HepG2 (cell line): ENCODE measurements around the gene SETD1A. TPM values are rescaled to one million over a fixed set of nuclear protein-coding genes. Genes with fewer than 3 reads are reported as not detected.

ENCODE experiments used
- CEBPB ChIP-seq: IDR thresholded peaks from 2 replicates; pipeline ENCODE4 v1.6.1; 2011; ENCODE audit warnings: low read depth, low read length, improper control_type of control experiment, borderline replicate concordance
- GABPB1 ChIP-seq: IDR thresholded peaks from 2 replicates; pipeline ENCODE4 v1.6.1; 2016; ENCODE audit warnings: mild to moderate bottlenecking, missing genetic modification reagents, moderate library complexity, missing compliant biosample characterization
- KLF9 ChIP-seq: IDR thresholded peaks from 2 replicates; pipeline ENCODE4 v1.6.1; 2016; ENCODE audit warnings: low read depth
- MXI1 ChIP-seq: IDR thresholded peaks from 3 replicates; pipeline ENCODE4 v1.6.1; 2012; ENCODE audit warnings: low read depth, low read length, inconsistent platforms, borderline replicate concordance
- MYC ChIP-seq: sonication (generic); formaldehyde crosslinking; IDR thresholded peaks from 2 replicates; pipeline ENCODE4 v1.9.0; 2021; ENCODE audit warnings: missing genetic modification reagents, borderline replicate concordance
- POLR2G ChIP-seq: fragments of 200-400 bp; formaldehyde crosslinking; IDR thresholded peaks from 2 replicates; pipeline ENCODE4 v1.6.1; 2018; ENCODE audit warnings: mild to moderate bottlenecking, low read depth, low read length, moderate library complexity
- RFX3 ChIP-seq: IDR thresholded peaks from 2 replicates; pipeline ENCODE4 v1.6.1; 2016; ENCODE audit warnings: missing biosample characterization, missing genetic modification reagents
- RFXANK ChIP-seq: IDR thresholded peaks from 2 replicates; pipeline ENCODE4 v1.6.1; 2016
- RFXAP ChIP-seq: sonication (generic); formaldehyde crosslinking; IDR thresholded peaks from 2 replicates; pipeline ENCODE4 v1.4.0; 2020; ENCODE audit warnings: missing genetic modification reagents, borderline replicate concordance
- U2AF1 ChIP-seq: fragments of 200-400 bp; formaldehyde crosslinking; optimal IDR thresholded peaks from 2 replicates; pipeline ENCODE3; 2017; ENCODE audit warnings: mild to moderate bottlenecking, low read depth, low read length
- ZBTB20 ChIP-seq: sonication (generic); formaldehyde crosslinking; IDR thresholded peaks from 2 replicates; pipeline ENCODE4 v1.8.1; 2023; ENCODE audit warnings: missing genetic modification reagents, low read depth, mild to moderate bottlenecking, borderline replicate concordance
- ZNF235 ChIP-seq: sonication (generic); formaldehyde crosslinking; IDR thresholded peaks from 2 replicates; pipeline ENCODE4 v1.8.1; 2023; ENCODE audit warnings: mild to moderate bottlenecking, missing genetic modification reagents, borderline replicate concordance
- ZNF251 ChIP-seq: sonication (generic); formaldehyde crosslinking; IDR thresholded peaks from 2 replicates; pipeline ENCODE4 v1.9.0; 2021; ENCODE audit warnings: mild to moderate bottlenecking, missing genetic modification reagents
- ZNF382 ChIP-seq: sonication (generic); formaldehyde crosslinking; IDR thresholded peaks from 2 replicates; pipeline ENCODE4 v1.5.0; 2020; ENCODE audit warnings: missing genetic modification reagents, mild to moderate bottlenecking, borderline replicate concordance
- ZNF562 ChIP-seq: sonication (generic); formaldehyde crosslinking; IDR thresholded peaks from 2 replicates; pipeline ENCODE4 v1.8.0; 2022; ENCODE audit warnings: missing genetic modification reagents, borderline replicate concordance
- polyA plus RNA-seq, 8 experiments: library from polyadenylated mRNA; depleted of rRNA in 3 of 8; stranded (reverse) in 7 of 8; unstranded in 1 of 8; fragments of >200 nt; fragmentation: Illumina TruSeq in 4 of 8; extraction: Trizol in 4 of 8; gene quantifications; 2 replicates each; pipeline versions ENCODE4 v1.2.1 to v1.2.3, GENCODE V29; 2011 to 2016; ENCODE audit warnings: low read depth in 4 of 8, missing spikeins in 1 of 8, mixed read lengths in 1 of 8; ENCODE audit not compliant: insufficient read depth in 1 of 8
- total RNA-seq, 5 experiments: library from RNA; depleted of rRNA; stranded (reverse); fragments of >200 nt; fragmentation: Illumina TruSeq; extraction: Trizol; gene quantifications; 2 replicates each; pipeline ENCODE4 v1.2.3, GENCODE V29; 2016; ENCODE audit warnings: low read depth in 1 of 5
- TF ChIP-seq, protein P1 (sequence below): sonication (generic); formaldehyde crosslinking; IDR thresholded peaks from 2 replicates; pipeline ENCODE4 v1.5.1; 2020; ENCODE audit warnings: missing genetic modification reagents, mild to moderate bottlenecking, borderline replicate concordance
- TF ChIP-seq, protein P2 (sequence below): sonication (generic); formaldehyde crosslinking; IDR thresholded peaks from 2 replicates; pipeline ENCODE4 v1.4.0; 2020; ENCODE audit warnings: missing genetic modification reagents, borderline replicate concordance
- TF ChIP-seq, protein P3 (sequence below): sonication (generic); formaldehyde crosslinking; IDR thresholded peaks from 2 replicates; pipeline ENCODE4 v1.8.1; 2022; ENCODE audit warnings: low read depth, mild to moderate bottlenecking, missing genetic modification reagents

SETD1A gene
- total and polyA plus RNA-seq, 2 of the 13 experiments (the other 11 are each of a cell fraction or from before 2014, with no cell fraction given) = 3.8 to 5.6 TPM

- TF ChIP-seq, protein P1, sequence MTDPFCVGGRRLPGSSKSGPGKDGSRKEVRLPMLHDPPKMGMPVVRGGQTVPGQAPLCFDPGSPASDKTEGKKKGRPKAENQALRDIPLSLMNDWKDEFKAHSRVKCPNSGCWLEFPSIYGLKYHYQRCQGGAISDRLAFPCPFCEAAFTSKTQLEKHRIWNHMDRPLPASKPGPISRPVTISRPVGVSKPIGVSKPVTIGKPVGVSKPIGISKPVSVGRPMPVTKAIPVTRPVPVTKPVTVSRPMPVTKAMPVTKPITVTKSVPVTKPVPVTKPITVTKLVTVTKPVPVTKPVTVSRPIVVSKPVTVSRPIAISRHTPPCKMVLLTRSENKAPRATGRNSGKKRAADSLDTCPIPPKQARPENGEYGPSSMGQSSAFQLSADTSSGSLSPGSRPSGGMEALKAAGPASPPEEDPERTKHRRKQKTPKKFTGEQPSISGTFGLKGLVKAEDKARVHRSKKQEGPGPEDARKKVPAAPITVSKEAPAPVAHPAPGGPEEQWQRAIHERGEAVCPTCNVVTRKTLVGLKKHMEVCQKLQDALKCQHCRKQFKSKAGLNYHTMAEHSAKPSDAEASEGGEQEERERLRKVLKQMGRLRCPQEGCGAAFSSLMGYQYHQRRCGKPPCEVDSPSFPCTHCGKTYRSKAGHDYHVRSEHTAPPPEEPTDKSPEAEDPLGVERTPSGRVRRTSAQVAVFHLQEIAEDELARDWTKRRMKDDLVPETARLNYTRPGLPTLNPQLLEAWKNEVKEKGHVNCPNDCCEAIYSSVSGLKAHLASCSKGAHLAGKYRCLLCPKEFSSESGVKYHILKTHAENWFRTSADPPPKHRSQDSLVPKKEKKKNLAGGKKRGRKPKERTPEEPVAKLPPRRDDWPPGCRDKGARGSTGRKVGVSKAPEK = 0 out of 2 replicates have a peak, but pooled peaks have one; percentile 38
- TF ChIP-seq ZBTB20 (CRISPR knock-in tag) (peak; percentile 21; the same call in 1 of the 2 replicates), ZNF251 (CRISPR knock-in tag) (no peak), ZNF562 (CRISPR knock-in tag) (no peak), U2AF1 (peak; percentile 46), CEBPB (no peak), MXI1 (peak; percentile 42; the same call in 1 of the 3 replicates), RFXANK (CRISPR knock-in tag) (no peak), GABPB1 (CRISPR knock-in tag) (0 out of 2 replicates have a peak, but pooled peaks have one; percentile 20), ZNF235 (CRISPR knock-in tag) (no peak; the same call in 1 of the 2 replicates), POLR2G (peak; percentile 59), KLF9 (CRISPR knock-in tag) (no peak), RFX3 (peak; percentile 26; the same call in 1 of the 2 replicates), ZNF382 (CRISPR knock-in tag) (no peak), RFXAP (CRISPR knock-in tag) (no peak), MYC (CRISPR knock-in tag) (no peak; the same call in none of the 2 replicates)
- TF ChIP-seq, protein P2, sequence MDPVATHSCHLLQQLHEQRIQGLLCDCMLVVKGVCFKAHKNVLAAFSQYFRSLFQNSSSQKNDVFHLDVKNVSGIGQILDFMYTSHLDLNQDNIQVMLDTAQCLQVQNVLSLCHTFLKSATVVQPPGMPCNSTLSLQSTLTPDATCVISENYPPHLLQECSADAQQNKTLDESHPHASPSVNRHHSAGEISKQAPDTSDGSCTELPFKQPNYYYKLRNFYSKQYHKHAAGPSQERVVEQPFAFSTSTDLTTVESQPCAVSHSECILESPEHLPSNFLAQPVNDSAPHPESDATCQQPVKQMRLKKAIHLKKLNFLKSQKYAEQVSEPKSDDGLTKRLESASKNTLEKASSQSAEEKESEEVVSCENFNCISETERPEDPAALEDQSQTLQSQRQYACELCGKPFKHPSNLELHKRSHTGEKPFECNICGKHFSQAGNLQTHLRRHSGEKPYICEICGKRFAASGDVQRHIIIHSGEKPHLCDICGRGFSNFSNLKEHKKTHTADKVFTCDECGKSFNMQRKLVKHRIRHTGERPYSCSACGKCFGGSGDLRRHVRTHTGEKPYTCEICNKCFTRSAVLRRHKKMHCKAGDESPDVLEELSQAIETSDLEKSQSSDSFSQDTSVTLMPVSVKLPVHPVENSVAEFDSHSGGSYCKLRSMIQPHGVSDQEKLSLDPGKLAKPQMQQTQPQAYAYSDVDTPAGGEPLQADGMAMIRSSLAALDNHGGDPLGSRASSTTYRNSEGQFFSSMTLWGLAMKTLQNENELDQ (CRISPR knock-in tag) = 0 out of 2 replicates have a peak, but pooled peaks have one; percentile 25
- TF ChIP-seq, protein P3, sequence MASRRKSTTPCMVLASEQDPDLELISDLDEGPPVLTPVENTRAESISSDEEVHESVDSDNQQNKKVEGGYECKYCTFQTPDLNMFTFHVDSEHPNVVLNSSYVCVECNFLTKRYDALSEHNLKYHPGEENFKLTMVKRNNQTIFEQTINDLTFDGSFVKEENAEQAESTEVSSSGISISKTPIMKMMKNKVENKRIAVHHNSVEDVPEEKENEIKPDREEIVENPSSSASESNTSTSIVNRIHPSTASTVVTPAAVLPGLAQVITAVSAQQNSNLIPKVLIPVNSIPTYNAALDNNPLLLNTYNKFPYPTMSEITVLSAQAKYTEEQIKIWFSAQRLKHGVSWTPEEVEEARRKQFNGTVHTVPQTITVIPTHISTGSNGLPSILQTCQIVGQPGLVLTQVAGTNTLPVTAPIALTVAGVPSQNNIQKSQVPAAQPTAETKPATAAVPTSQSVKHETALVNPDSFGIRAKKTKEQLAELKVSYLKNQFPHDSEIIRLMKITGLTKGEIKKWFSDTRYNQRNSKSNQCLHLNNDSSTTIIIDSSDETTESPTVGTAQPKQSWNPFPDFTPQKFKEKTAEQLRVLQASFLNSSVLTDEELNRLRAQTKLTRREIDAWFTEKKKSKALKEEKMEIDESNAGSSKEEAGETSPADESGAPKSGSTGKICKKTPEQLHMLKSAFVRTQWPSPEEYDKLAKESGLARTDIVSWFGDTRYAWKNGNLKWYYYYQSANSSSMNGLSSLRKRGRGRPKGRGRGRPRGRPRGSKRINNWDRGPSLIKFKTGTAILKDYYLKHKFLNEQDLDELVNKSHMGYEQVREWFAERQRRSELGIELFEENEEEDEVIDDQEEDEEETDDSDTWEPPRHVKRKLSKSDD (CRISPR knock-in tag) = no peak
These were observed 40.5 kb downstream of the SETD1A start (continued) for GRCh38 chr16:30997725-30998711.
